GM23248 (cell line): ENCODE measurements around the gene SLC4A3. TPM values are rescaled to one million over a fixed set of nuclear protein-coding genes. Genes with fewer than 3 reads are reported as not detected.

Source experiments
- DNase-seq: peaks from one replicate; pipeline ENCODE4 v3.0.0-alpha.2; 2015
- H2AFZ ChIP-seq: fragments of 200-600 bp; sonication (generic); 2 replicates; pipeline ENCODE4 v1.6.1; 2016; ENCODE audit warnings: antibody characterized with exemption
- H3F3A ChIP-seq: fragments of 200-600 bp; sonication (generic); 2 replicates; pipeline ENCODE4 v1.6.1; 2016; ENCODE audit warnings: mild to moderate bottlenecking, antibody characterized with exemption, mixed run types; ENCODE audit not compliant: insufficient read depth
- H3K27ac ChIP-seq: fragments of 200-600 bp; sonication (generic); 2 replicates; pipeline ENCODE4 v1.5.1; 2016; ENCODE audit warnings: mild to moderate bottlenecking
- H3K27me3 ChIP-seq: fragments of 200-600 bp; sonication (generic); replicated peaks from 2 replicates; pipeline ENCODE4 v1.6.1; 2016; ENCODE audit warnings: mild to moderate bottlenecking; ENCODE audit not compliant: insufficient read depth
- H3K36me3 ChIP-seq: fragments of 200-600 bp; sonication (generic); 2 replicates; pipeline ENCODE4 v1.6.1; 2016; ENCODE audit warnings: low read depth, mild to moderate bottlenecking
- H3K4me1 ChIP-seq: fragments of 200-600 bp; sonication (generic); 2 replicates; pipeline ENCODE4 v1.6.1; 2016; ENCODE audit warnings: mild to moderate bottlenecking; ENCODE audit not compliant: insufficient read depth
- H3K4me2 ChIP-seq: fragments of 200-600 bp; sonication (generic); one replicate; pipeline ENCODE4 v1.6.1; 2016; ENCODE audit warnings: mild to moderate bottlenecking; ENCODE audit not compliant: unreplicated experiment
- H3K4me3 ChIP-seq: fragments of 200-600 bp; sonication (generic); 2 replicates; pipeline ENCODE4 v1.5.1; 2016; ENCODE audit warnings: mild to moderate bottlenecking
- H3K79me2 ChIP-seq: fragments of 200-600 bp; sonication (generic); 2 replicates; pipeline ENCODE4 v1.6.1; 2016; ENCODE audit warnings: mild to moderate bottlenecking; ENCODE audit not compliant: insufficient read depth
- H3K9ac ChIP-seq: fragments of 200-600 bp; sonication (generic); 2 replicates; pipeline ENCODE4 v1.6.1; 2016; ENCODE audit warnings: mild to moderate bottlenecking
- H3K9me2 ChIP-seq: fragments of 200-600 bp; sonication (generic); 2 replicates; pipeline ENCODE4 v1.6.1; 2016; ENCODE audit warnings: mixed run types, mild to moderate bottlenecking, moderate library complexity; ENCODE audit not compliant: insufficient read depth
- H3K9me3 ChIP-seq: fragments of 200-600 bp; sonication (generic); one replicate; pipeline ENCODE4 v1.6.1; 2017; ENCODE audit warnings: low read depth
- H4K20me1 ChIP-seq: fragments of 200-600 bp; sonication (generic); 2 replicates; pipeline ENCODE4 v1.6.0; 2016; ENCODE audit not compliant: insufficient read depth
- EZH2 ChIP-seq: fragments of 200-600 bp; sonication (generic); IDR thresholded peaks from 2 replicates; pipeline ENCODE4 v1.6.1; 2018; ENCODE audit warnings: antibody characterized with exemption, mild to moderate bottlenecking; ENCODE audit not compliant: insufficient read depth, poor library complexity, severe bottlenecking
- EZH2phosphoT487 ChIP-seq: fragments of 200-600 bp; sonication (generic); IDR thresholded peaks from 2 replicates; pipeline ENCODE4 v1.6.1; 2018; ENCODE audit warnings: antibody characterized with exemption, moderate library complexity, mild to moderate bottlenecking, low read depth; ENCODE audit not compliant: insufficient read depth
- WGBS, 2 experiments: methylation state at CpG; one replicate each; pipeline ENCODE4 v1.1.6; 2015 to 2017; ENCODE audit warnings: low lambda C conversion rate in 2 of 2, low coverage in 1 of 2; ENCODE audit errors: missing lambda C conversion rate in 2 of 2; 5-methylcytosine and 5-hydroxymethylcytosine counted together
- in situ Hi-C: fragments of 300-500 bp; cut with MboI; formaldehyde crosslinking; loops from 2 replicates; pipeline ENCODE4 v1.15.0; 2020
- polyA plus RNA-seq: library from polyadenylated mRNA; unstranded; fragments of >200 nt; fragmentation: Nextera tagmentation; extraction: Ambion mirVana; gene quantifications from 2 replicates; pipeline ENCODE4 v1.2.1, GENCODE V29; 2016
- total RNA-seq: library from RNA; depleted of rRNA; stranded (reverse); fragments of >200 nt; shearing (Covaris generic); gene quantifications from 2 replicates; pipeline ENCODE4 v1.2.3, GENCODE V29; 2014

The SLC4A3 gene
- total and polyA plus RNA-seq, 2 experiments from 2014 or later = 0.54 to 0.79 TPM

- no peak overlapping the region for H3K9ac ChIP-seq
- 0 out of 2 replicates have a peak, but pooled peaks cover 4% of the 10 kb centered on the region for H3K36me3 ChIP-seq
- no peak overlapping the region for H3K4me2 ChIP-seq
- in situ Hi-C loops = no loop called here
- DNase-seq = no peak
- H3K4me1 ChIP-seq = no peaks in the 10 kb centered on the region
- H3K27ac ChIP-seq = no peak overlapping the region
- H4K20me1 ChIP-seq = no peaks in the 10 kb centered on the region
- H3K27me3 ChIP-seq = no peaks in the 10 kb centered on the region
- H2AFZ ChIP-seq = no peak overlapping the region
- no peaks in the 10 kb centered on the region for H3K79me2 ChIP-seq
- H3K9me3 ChIP-seq = no peaks in the 10 kb centered on the region
- no peaks in the 10 kb centered on the region for H3K9me2 ChIP-seq
- no peak overlapping the region for H3K4me3 ChIP-seq
- WGBS, 2 experiments = 88 to 91% methylated on average over 6 of the region's 6 CpGs
- no peak for TF ChIP-seq EZH2phosphoT487
- no peak for TF ChIP-seq EZH2
- H3F3A ChIP-seq = no peaks in the 10 kb centered on the region
These were observed 21.8 kb upstream of the SLC4A3 start for GRCh38 chr2:219605607-219605954.

GRCh38 chr2:219607931-219608330, 19.5 kb upstream of the SLC4A3 start:
- H3F3A ChIP-seq = no peaks in the 10 kb centered on the region
- H3K79me2 ChIP-seq = no peaks in the 10 kb centered on the region
- H3K36me3 ChIP-seq = no peaks in the 10 kb centered on the region
- H3K9me2 ChIP-seq = no peaks in the 10 kb centered on the region
- no peaks in the 10 kb centered on the region for H3K4me1 ChIP-seq
- H3K9me3 ChIP-seq = no peaks in the 10 kb centered on the region
- H3K4me2 ChIP-seq = no peak overlapping the region
- H3K27me3 ChIP-seq = no peaks in the 10 kb centered on the region
- in situ Hi-C loops = no loop called here
- DNase-seq = no peak
- TF ChIP-seq EZH2phosphoT487 = no peak
- TF ChIP-seq EZH2 = no peak
- WGBS, 2 experiments = 92 to 94% methylated on average over 15 of the region's 15 CpGs
- H3K9ac ChIP-seq = no peak overlapping the region
- no peak overlapping the region for H2AFZ ChIP-seq
- no peaks in the 10 kb centered on the region for H4K20me1 ChIP-seq
- no peak overlapping the region for H3K4me3 ChIP-seq
- no peak overlapping the region for H3K27ac ChIP-seq

- Histone ChIP-seq H3F3A (no peaks in the 10 kb centered on the region), H3K9me2 (no peaks in the 10 kb centered on the region), H3K4me2 (no peak overlapping the region), H3K9ac (no peak overlapping the region), H3K4me1 (no peaks in the 10 kb centered on the region), H2AFZ (no peak overlapping the region), H3K36me3 (no peaks in the 10 kb centered on the region), H3K79me2 (no peaks in the 10 kb centered on the region), H4K20me1 (no peaks in the 10 kb centered on the region), H3K27ac (no peak overlapping the region), H3K4me3 (no peak overlapping the region), H3K27me3 (no peaks in the 10 kb centered on the region), H3K9me3 (no peaks in the 10 kb centered on the region)
- no peak for DNase-seq
- WGBS, 2 experiments = 85 to 86% methylated on average over 14 to 15 of the region's 15 CpGs
- in situ Hi-C loops = no loop called here
- TF ChIP-seq EZH2phosphoT487 (no peak), EZH2 (no peak)
These were observed 18.9 kb upstream of the SLC4A3 start for GRCh38 chr2:219608399-219608964.

GRCh38 chr2:219609149-219609750, 18.2 kb upstream of the SLC4A3 start:
- Histone ChIP-seq H3K9me2 (no peaks in the 10 kb centered on the region), H3K36me3 (no peaks in the 10 kb centered on the region), H4K20me1 (no peaks in the 10 kb centered on the region), H3K4me2 (no peak overlapping the region), H2AFZ (no peak overlapping the region), H3K4me1 (no peaks in the 10 kb centered on the region), H3K4me3 (no peak overlapping the region), H3K79me2 (no peaks in the 10 kb centered on the region), H3K9ac (no peak overlapping the region), H3F3A (no peaks in the 10 kb centered on the region), H3K9me3 (no peaks in the 10 kb centered on the region), H3K27ac (no peak overlapping the region), H3K27me3 (no peaks in the 10 kb centered on the region)
- TF ChIP-seq EZH2phosphoT487 = no peak
- no peak for TF ChIP-seq EZH2
- 86 to 87% methylated on average over 13 of the region's 13 CpGs for WGBS, 2 experiments
- DNase-seq = no peak
- in situ Hi-C loops = no loop called here
